ENCODE measurements around the gene PI4K2A.
A peak's percentile ranks its signal among the peaks of the same experiment; 100 is the strongest.

DNA sequence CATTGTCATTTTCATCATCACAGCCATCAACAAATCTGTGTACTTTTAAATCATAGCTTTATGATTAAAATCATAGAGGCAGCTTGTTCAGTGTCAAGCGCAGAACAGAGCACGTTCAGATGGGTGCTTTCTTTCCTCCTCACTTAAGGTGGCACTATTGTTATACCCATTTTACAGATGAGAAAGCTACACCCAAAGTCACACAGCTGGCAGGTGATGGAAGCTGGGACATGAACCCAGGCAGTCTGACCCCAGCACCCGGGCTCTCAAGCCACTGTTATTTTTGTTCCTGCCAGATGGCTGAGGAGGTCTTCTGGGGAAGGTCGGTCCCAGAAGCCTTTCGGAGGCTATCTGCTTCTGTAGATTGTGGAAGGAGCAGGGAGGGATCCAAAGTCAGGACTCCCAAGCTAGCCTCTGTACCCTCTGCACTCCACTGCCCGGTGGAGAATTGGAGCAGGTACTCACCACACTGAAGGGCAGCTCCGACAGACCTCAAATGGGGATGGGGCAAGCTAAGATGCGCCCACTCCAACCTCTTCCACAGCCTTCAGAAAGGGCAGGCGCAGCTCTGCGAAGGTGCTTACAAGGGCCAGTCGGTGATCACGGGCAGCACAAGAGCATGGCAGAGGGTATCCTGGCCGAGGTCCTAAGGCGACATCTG is 46.0 kb downstream of the PI4K2A start:
- TF ChIP-seq, protein P1, sequence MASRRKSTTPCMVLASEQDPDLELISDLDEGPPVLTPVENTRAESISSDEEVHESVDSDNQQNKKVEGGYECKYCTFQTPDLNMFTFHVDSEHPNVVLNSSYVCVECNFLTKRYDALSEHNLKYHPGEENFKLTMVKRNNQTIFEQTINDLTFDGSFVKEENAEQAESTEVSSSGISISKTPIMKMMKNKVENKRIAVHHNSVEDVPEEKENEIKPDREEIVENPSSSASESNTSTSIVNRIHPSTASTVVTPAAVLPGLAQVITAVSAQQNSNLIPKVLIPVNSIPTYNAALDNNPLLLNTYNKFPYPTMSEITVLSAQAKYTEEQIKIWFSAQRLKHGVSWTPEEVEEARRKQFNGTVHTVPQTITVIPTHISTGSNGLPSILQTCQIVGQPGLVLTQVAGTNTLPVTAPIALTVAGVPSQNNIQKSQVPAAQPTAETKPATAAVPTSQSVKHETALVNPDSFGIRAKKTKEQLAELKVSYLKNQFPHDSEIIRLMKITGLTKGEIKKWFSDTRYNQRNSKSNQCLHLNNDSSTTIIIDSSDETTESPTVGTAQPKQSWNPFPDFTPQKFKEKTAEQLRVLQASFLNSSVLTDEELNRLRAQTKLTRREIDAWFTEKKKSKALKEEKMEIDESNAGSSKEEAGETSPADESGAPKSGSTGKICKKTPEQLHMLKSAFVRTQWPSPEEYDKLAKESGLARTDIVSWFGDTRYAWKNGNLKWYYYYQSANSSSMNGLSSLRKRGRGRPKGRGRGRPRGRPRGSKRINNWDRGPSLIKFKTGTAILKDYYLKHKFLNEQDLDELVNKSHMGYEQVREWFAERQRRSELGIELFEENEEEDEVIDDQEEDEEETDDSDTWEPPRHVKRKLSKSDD (CRISPR knock-in tag; IDR thresholded peaks at IDR 0.05; ENCODE audit: low read depth) = no peak
- TF ChIP-seq, protein P2, sequence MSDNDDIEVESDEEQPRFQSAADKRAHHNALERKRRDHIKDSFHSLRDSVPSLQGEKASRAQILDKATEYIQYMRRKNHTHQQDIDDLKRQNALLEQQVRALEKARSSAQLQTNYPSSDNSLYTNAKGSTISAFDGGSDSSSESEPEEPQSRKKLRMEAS (IDR thresholded peaks at IDR 0.05) = no peak
- TF ChIP-seq TAF1 (CRISPR knock-in tag; IDR thresholded peaks at IDR 0.05) (no peak), CREB1 (IDR thresholded peaks at IDR 0.05) (no peak), CREB1 (CRISPR knock-in tag; IDR thresholded peaks at IDR 0.05) (no peak), KLF11 (CRISPR knock-in tag; IDR thresholded peaks at IDR 0.05) (no peak), NFIB (CRISPR knock-in tag; IDR thresholded peaks at IDR 0.05; ENCODE audit: borderline replicate concordance) (no peak), GFI1 (CRISPR knock-in tag; IDR thresholded peaks at IDR 0.05; ENCODE audit: borderline replicate concordance) (no peak), TCF12 (IDR thresholded peaks at IDR 0.05) (no peak), TCF12 (CRISPR knock-in tag; IDR thresholded peaks at IDR 0.05) (no peak), JUND (CRISPR knock-in tag; IDR thresholded peaks at IDR 0.05) (no peak)
- TF ChIP-seq, protein P3, sequence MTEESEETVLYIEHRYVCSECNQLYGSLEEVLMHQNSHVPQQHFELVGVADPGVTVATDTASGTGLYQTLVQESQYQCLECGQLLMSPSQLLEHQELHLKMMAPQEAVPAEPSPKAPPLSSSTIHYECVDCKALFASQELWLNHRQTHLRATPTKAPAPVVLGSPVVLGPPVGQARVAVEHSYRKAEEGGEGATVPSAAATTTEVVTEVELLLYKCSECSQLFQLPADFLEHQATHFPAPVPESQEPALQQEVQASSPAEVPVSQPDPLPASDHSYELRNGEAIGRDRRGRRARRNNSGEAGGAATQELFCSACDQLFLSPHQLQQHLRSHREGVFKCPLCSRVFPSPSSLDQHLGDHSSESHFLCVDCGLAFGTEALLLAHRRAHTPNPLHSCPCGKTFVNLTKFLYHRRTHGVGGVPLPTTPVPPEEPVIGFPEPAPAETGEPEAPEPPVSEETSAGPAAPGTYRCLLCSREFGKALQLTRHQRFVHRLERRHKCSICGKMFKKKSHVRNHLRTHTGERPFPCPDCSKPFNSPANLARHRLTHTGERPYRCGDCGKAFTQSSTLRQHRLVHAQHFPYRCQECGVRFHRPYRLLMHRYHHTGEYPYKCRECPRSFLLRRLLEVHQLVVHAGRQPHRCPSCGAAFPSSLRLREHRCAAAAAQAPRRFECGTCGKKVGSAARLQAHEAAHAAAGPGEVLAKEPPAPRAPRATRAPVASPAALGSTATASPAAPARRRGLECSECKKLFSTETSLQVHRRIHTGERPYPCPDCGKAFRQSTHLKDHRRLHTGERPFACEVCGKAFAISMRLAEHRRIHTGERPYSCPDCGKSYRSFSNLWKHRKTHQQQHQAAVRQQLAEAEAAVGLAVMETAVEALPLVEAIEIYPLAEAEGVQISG (CRISPR knock-in tag; IDR thresholded peaks at IDR 0.05) = no peak
- TF ChIP-seq, protein P4, sequence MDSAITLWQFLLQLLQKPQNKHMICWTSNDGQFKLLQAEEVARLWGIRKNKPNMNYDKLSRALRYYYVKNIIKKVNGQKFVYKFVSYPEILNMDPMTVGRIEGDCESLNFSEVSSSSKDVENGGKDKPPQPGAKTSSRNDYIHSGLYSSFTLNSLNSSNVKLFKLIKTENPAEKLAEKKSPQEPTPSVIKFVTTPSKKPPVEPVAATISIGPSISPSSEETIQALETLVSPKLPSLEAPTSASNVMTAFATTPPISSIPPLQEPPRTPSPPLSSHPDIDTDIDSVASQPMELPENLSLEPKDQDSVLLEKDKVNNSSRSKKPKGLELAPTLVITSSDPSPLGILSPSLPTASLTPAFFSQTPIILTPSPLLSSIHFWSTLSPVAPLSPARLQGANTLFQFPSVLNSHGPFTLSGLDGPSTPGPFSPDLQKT (CRISPR knock-in tag; IDR thresholded peaks at IDR 0.05; ENCODE audit: borderline replicate concordance) = no peak
- TF ChIP-seq, protein P5, sequence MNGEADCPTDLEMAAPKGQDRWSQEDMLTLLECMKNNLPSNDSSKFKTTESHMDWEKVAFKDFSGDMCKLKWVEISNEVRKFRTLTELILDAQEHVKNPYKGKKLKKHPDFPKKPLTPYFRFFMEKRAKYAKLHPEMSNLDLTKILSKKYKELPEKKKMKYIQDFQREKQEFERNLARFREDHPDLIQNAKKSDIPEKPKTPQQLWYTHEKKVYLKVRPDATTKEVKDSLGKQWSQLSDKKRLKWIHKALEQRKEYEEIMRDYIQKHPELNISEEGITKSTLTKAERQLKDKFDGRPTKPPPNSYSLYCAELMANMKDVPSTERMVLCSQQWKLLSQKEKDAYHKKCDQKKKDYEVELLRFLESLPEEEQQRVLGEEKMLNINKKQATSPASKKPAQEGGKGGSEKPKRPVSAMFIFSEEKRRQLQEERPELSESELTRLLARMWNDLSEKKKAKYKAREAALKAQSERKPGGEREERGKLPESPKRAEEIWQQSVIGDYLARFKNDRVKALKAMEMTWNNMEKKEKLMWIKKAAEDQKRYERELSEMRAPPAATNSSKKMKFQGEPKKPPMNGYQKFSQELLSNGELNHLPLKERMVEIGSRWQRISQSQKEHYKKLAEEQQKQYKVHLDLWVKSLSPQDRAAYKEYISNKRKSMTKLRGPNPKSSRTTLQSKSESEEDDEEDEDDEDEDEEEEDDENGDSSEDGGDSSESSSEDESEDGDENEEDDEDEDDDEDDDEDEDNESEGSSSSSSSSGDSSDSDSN (CRISPR knock-in tag; IDR thresholded peaks at IDR 0.05) = no peak
- TF ChIP-seq, protein P6, sequence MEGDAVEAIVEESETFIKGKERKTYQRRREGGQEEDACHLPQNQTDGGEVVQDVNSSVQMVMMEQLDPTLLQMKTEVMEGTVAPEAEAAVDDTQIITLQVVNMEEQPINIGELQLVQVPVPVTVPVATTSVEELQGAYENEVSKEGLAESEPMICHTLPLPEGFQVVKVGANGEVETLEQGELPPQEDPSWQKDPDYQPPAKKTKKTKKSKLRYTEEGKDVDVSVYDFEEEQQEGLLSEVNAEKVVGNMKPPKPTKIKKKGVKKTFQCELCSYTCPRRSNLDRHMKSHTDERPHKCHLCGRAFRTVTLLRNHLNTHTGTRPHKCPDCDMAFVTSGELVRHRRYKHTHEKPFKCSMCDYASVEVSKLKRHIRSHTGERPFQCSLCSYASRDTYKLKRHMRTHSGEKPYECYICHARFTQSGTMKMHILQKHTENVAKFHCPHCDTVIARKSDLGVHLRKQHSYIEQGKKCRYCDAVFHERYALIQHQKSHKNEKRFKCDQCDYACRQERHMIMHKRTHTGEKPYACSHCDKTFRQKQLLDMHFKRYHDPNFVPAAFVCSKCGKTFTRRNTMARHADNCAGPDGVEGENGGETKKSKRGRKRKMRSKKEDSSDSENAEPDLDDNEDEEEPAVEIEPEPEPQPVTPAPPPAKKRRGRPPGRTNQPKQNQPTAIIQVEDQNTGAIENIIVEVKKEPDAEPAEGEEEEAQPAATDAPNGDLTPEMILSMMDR (CRISPR knock-in tag; IDR thresholded peaks at IDR 0.05) = peak; percentile 20; the same call in 1 of the 2 replicates
